Medulla oblongata (tissue), 1 donor: ENCODE results near the gene CFHR4.
"Not testable (repeated sequence)": the region's sequence is repeated elsewhere in the genome, so short reads cannot be mapped to it uniquely, and the experiment has no call there.

Experiments
- DNase-seq: peaks from one replicate; pipeline ENCODE4 v3.0.0-alpha.2; 2015; ENCODE audit errors: extremely low spot score

CFHR4 gene

DNA sequence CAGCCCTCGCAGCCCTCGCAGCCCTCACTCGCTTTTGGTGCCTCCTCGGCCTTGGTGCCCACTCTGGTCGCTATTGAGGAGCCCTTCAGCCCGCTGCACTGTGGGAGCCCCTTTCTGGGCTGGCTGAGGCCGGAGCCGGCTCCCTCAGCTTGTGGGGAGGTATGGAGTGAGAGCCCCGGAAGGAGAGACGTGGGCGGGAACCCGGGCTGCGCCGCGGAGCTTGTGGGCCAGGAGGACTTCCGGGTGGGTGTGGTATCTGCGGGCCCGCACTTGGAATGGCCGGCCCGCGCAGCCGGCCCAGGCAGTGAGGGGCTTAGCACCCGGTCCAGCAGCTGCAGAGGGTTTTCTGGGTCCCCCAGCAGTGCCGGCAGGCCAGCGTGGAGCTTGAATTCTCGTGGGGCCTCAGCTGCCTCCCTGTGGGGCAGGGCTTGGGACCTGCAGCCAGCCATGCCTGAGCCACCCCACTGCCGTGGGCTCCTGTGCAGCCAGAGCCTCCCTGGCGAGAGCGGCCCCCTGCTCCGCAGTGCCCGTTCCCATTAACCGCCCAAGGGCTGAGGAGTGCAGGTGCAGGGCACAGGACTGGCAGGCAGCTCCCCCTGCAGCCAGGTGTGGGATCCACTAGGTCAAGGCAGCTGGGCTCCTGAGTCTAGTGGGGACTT, 45.8 kb downstream of the CFHR4 start:
- no peak for DNase-seq

DNA sequence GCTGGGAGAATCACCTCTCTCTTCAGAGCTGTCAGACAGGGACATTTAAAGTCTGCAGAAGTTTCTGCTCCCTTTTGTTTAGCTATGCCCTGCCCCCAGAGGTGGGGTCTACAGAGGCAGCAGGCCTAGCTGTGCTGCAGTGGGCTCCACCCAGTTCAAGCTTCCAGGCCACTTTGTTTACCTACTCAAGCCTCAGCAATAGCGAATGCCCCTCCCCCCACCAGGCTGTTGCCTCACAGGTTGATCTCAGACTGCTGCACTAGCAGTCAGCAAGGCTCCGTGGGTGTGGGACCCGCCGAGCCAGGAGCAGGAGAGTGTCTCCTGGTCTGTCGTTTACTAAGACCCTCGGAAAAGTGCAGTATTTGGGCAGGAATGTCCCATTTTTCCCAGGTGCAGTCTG, 53.6 kb downstream of the CFHR4 start:
- not testable (repeated sequence) for DNase-seq

DNA sequence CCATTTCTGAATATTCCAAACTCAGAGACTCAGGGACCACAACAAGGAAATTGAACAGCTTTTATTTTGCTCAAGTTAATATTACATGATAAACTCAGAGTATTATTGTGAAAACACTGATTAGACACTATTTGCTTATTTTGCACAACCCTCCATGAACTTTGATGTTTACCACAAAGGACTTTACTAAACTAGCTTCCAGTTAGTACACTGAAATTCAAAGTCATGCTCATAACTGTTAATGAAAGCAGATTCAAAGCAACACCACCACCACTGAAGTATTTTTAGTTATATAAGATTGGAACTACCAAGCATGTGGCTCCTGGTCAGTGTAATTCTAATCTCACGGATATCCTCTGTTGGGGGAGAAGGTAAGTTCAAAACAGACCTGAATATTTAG, 55.7 kb downstream of the CFHR4 start, which contains the start of gene CFHR2:
Gene CFHR2 (plus strand): TSS at position 171 of the 400 bp plus-strand sequence. CDS start 143 bp downstream, at position 314.
- DNase-seq, result not testable (repeated sequence)

DNA sequence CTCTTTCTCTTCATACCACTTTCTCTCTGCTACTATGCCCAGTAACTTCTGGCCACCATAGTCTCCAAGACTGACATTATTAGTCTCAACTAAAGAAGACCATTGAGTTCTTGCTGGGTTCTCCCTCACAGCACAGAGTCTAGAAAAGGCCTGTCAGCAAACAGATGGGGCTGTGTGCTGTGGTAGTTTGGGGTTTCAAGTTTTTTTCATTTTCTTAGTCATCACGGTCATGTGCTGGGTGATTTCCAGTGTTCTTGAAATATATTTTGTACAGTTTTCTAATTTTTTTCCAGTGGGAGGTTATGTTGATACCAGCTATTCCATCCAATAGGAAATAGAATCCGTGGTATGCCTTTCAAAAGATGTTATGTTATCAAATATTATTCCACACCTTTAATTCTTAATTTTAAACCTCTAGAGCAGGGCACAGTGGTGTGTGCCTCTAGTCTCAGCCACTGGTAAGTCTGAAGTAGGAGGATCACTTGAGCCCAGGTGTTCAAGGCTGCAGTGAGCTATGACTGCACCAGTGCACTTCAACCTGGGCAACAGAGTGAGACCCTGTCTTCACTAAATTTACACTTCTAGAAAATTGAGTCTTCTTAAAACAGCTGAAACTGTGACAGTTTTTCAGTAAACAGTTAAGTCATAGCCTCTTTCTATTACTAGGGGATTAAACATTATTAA, 64.0 kb downstream of the CFHR4 start:
- no peak for DNase-seq

DNA sequence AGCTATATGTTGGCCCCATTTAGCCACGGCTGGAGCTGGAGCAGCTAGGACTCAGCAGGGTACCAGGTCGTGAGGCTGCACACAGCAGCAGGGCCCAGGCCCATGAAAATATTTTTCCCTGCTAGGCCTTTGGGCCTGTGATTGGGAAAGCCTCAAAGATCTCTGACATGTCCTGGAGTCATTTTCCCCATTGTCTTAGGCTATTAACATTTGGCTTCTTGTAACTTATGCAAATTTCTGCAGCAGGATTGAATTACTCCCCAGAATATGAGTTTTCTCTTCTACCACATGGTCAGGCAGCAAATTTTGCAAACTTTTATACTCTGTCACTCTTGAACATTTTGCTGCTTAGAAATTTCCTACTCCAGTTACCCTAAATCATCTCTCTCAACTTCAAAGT, 66.9 kb downstream of the CFHR4 start:
- no peak for DNase-seq

DNA sequence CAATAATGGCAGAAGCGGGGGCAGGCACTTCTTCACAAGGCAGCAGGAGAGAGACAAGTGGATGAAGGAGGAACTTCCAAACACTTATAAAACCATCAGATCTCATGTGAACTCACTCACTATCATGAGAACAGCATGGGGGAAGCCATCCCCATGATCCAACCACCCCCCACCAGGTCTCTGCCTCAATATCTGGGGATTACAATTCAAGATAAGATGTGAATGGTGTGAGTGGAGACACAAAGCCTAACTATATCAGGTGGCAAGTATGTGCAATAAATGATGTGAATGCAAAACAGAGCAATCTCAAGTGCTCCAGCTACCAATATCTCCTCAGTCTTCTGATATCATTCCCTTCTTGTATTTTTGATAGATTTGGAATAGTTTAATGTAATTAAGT, 68.1 kb downstream of the CFHR4 start:
- DNase-seq, result no peak

DNA sequence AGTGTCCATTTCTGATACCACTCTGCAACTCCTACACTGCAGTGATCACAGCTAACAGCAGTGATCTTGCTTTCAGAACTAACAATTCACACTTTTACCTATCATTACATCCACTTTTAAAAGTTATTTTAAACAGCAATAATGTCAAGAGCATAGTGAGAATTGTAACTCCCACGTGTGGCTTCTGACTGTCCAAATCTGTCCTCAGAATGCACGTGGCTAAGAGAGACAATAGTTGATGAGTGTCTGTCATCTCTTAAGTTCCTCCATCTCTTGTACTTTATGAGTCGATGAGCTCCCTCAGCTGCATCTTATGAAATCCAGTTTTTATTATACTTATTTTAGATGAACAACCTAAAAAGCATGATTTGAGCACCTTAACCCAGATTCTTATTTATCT, 73.0 kb downstream of the CFHR4 start:
- DNase-seq, result no peak
